Large intestine (tissue), 12 donors: ENCODE measurements around the gene ATP2B2. TPM values are rescaled to one million over a fixed set of nuclear protein-coding genes. Genes with fewer than 3 reads are reported as not detected.
A peak's percentile ranks its signal among the peaks of the same experiment; 100 is the strongest.

Experiments
- DNase-seq, 2 donors: peaks; one replicate each; pipeline versions ENCODE4 v3.0.0 to v3.0.0-alpha.2; 2013
- H3K27ac ChIP-seq: one replicate; pipeline ENCODE4 v1.5.1; 2013; ENCODE audit warnings: low read length
- H3K27me3 ChIP-seq: 2 replicates; pipeline ENCODE4 v1.6.1; 2013; ENCODE audit warnings: low read length; ENCODE audit not compliant: control insufficient read depth, insufficient read depth
- H3K36me3 ChIP-seq: 2 replicates; pipeline ENCODE4 v1.6.1; 2013; ENCODE audit warnings: low read length; ENCODE audit not compliant: control insufficient read depth, insufficient read depth
- H3K4me1 ChIP-seq: one replicate; pipeline ENCODE4 v1.6.1; 2013; ENCODE audit warnings: low read length; ENCODE audit not compliant: control insufficient read depth, insufficient read depth
- H3K4me3 ChIP-seq: one replicate; pipeline ENCODE4 v1.5.1; 2013; ENCODE audit warnings: low read length
- H3K9me3 ChIP-seq: one replicate; pipeline ENCODE4 v1.6.1; 2013; ENCODE audit warnings: mild to moderate bottlenecking, low read depth, low read length, moderate library complexity; ENCODE audit not compliant: control insufficient read depth
- WGBS: methylation state at CpG from one replicate; pipeline ENCODE4 v1.1.5; 2013; ENCODE audit warnings: low lambda C conversion rate; ENCODE audit not compliant: insufficient coverage; 5-methylcytosine and 5-hydroxymethylcytosine counted together
- long read RNA-seq, 11 donors: transcript quantifications; one replicate each; lab custom pipeline, GENCODE V29; 2026
- polyA plus RNA-seq: library from polyadenylated mRNA; unstranded; fragments of 120-200 nt; gene quantifications from one replicate; pipeline ENCODE4 v1.2.1, GENCODE V29; 2013

The ATP2B2 gene
- 1.5 TPM for polyA plus RNA-seq
- long read RNA-seq, donor 1 = 0 reads
- long read RNA-seq, donor 2 = 0 reads
- long read RNA-seq, donor 3 = 0 reads
- long read RNA-seq, donor 4 = 0 reads
- long read RNA-seq, donor 5 = 0 reads
- long read RNA-seq, donor 6 = 0 reads
- long read RNA-seq, donor 7 = 0 reads
- long read RNA-seq, donor 8 = 0 reads
- long read RNA-seq, donor 9 = 0 reads
- long read RNA-seq, donor 10 = 0 reads
- long read RNA-seq, donor 11 = 0 reads

GRCh38 chr3:10505050-10505790 is at the start of gene ATP2B2:
TSS of gene ATP2B2 (minus strand) at chr3:10505586. CDS start at chr3:10449543, 56,043 bp downstream.
- Histone ChIP-seq H3K27me3 (peaks cover 59% of the 10 kb centered on the region), H3K36me3 (no peaks in the 10 kb centered on the region), H3K4me1 (no peaks in the 10 kb centered on the region), H3K4me3 (no peak within 1 kb of the TSS), H3K27ac (no peak within 1 kb of the TSS), H3K9me3 (no peaks in the 10 kb centered on the region)
- WGBS = no CpG with 5 or more reads among the region's 42 CpGs
- DNase-seq = no peak

- H3K4me1 ChIP-seq = no peaks in the 10 kb centered on the region
- no peak for DNase-seq
- no peaks in the 10 kb centered on the region for H3K9me3 ChIP-seq
- H3K27me3 ChIP-seq = peaks cover 2% of the 10 kb centered on the region
- no CpG with 5 or more reads among the region's 1 CpG for WGBS
- H3K4me3 ChIP-seq = no peak overlapping the region
- no peak overlapping the region for H3K27ac ChIP-seq
- H3K36me3 ChIP-seq = no peaks in the 10 kb centered on the region
Observed at GRCh38 chr3:10554746-10555145, 49.4 kb upstream of the ATP2B2 start.

DNA sequence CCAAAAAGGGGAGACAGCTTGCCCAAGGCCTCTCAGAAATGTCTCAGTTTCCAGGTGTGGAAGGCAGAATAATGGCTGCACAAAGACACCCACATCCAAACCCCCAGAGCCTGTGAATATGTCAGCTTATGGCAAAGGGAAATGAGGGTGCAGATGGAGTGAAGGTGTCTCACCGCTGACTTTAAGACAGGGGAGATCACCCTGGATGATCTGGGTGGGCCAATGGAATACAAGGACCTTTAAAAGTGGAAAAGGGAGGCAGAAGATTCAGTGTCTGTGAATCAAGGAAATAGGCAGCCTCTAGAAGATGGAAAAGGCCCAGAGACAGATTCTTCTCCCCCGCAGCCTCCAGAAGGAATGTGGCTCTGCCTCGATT is 48.8 kb upstream of the ATP2B2 start:
- Histone ChIP-seq H3K4me1 (no peaks in the 10 kb centered on the region), H3K27me3 (peaks cover 2% of the 10 kb centered on the region), H3K27ac (no peak overlapping the region), H3K9me3 (no peaks in the 10 kb centered on the region), H3K36me3 (no peaks in the 10 kb centered on the region), H3K4me3 (no peak overlapping the region)
- no peak for DNase-seq
- no CpG with 5 or more reads among the region's 3 CpGs for WGBS

GRCh38 chr3:10553591-10554235 is 48.3 kb upstream of the ATP2B2 start:
- Histone ChIP-seq H3K36me3 (no peaks in the 10 kb centered on the region), H3K4me1 (no peaks in the 10 kb centered on the region), H3K27me3 (peaks cover 2% of the 10 kb centered on the region), H3K27ac (no peak overlapping the region), H3K9me3 (no peaks in the 10 kb centered on the region), H3K4me3 (no peak overlapping the region)
- no CpG with 5 or more reads among the region's 9 CpGs for WGBS
- DNase-seq = peak; percentile 9 to 36

GRCh38 chr3:10552631-10552943 is 47.2 kb upstream of the ATP2B2 start:
- no peaks in the 10 kb centered on the region for H3K36me3 ChIP-seq
- no peaks in the 10 kb centered on the region for H3K9me3 ChIP-seq
- no peak overlapping the region for H3K4me3 ChIP-seq
- no peak for DNase-seq
- no peaks in the 10 kb centered on the region for H3K4me1 ChIP-seq
- no CpG with 5 or more reads among the region's 1 CpG for WGBS
- no peaks in the 10 kb centered on the region for H3K27me3 ChIP-seq
- no peak overlapping the region for H3K27ac ChIP-seq

GRCh38 chr3:10551821-10552630 is 46.6 kb upstream of the ATP2B2 start:
- no peak for DNase-seq
- no CpG with 5 or more reads among the region's 19 CpGs for WGBS
- Histone ChIP-seq H3K27ac (no peak overlapping the region), H3K4me3 (no peak overlapping the region), H3K27me3 (no peaks in the 10 kb centered on the region), H3K9me3 (no peaks in the 10 kb centered on the region), H3K4me1 (no peaks in the 10 kb centered on the region), H3K36me3 (no peaks in the 10 kb centered on the region)

- no peaks in the 10 kb centered on the region for H3K36me3 ChIP-seq
- WGBS = 90% methylated on average over 2 of the region's 9 CpGs
- H3K9me3 ChIP-seq = no peaks in the 10 kb centered on the region
- H3K27me3 ChIP-seq = no peaks in the 10 kb centered on the region
- H3K4me1 ChIP-seq = no peaks in the 10 kb centered on the region
- H3K4me3 ChIP-seq = no peak overlapping the region
- DNase-seq = no peak
- no peak overlapping the region for H3K27ac ChIP-seq
Observed at GRCh38 chr3:10551139-10551538, 45.8 kb upstream of the ATP2B2 start.

DNA sequence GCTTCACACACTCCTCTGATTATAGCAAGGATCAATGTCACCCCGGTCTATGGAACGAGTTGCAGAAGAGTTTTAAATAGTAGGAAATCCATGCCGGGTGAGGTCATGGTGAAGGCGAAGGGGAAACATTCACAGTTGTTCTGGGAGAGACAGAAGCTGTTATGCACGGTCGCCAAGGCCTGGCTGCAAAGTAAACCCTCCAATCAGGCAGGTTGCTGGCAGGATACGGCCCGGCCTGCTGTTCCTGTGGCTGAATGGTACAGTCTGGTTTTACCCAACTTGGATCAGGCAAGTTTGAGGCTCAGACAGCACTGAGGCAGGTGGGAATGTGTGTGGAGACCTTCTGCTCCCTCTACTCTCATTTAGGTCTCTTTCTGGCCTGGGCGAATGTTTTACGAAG is 45.3 kb upstream of the ATP2B2 start:
- no peak overlapping the region for H3K27ac ChIP-seq
- WGBS = no CpG with 5 or more reads among the region's 10 CpGs
- no peak for DNase-seq
- no peaks in the 10 kb centered on the region for H3K9me3 ChIP-seq
- H3K4me3 ChIP-seq = no peak overlapping the region
- H3K36me3 ChIP-seq = no peaks in the 10 kb centered on the region
- H3K27me3 ChIP-seq = no peaks in the 10 kb centered on the region
- H3K4me1 ChIP-seq = no peaks in the 10 kb centered on the region

DNA sequence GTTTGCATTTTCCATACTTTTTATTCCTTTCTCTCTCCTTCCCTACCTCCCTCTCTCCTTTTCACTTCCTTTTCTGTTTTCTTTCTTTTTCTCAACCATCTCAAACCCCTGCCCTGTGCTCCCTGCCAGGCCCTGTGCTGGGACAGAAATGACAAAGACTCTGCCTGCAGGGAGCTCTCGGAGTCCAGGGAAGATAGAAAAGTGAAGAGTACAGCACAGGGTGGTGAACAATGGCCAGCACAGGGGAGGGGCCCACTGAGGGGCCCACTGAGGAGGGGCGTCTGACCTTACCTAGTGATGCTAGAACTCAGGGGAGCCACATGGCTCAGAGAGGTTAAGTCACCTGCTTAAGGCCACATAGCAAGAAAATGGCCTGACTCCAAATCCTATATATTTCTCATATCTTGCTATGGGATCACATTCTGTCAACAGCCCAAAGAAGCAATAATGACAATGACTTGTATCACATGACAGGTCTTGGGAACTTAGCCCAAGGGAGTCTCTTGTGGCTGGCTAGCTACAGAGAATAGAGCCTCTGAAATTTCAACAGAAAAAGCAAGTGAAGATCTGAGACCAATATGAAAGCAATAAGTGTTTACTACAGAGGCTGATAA is 44.3 kb upstream of the ATP2B2 start:
- no peak overlapping the region for H3K4me3 ChIP-seq
- no peaks in the 10 kb centered on the region for H3K27me3 ChIP-seq
- H3K9me3 ChIP-seq = no peaks in the 10 kb centered on the region
- H3K27ac ChIP-seq = no peak overlapping the region
- H3K4me1 ChIP-seq = no peaks in the 10 kb centered on the region
- DNase-seq = no peak
- WGBS = no CpG with 5 or more reads among the region's 2 CpGs
- no peaks in the 10 kb centered on the region for H3K36me3 ChIP-seq

GRCh38 chr3:10548992-10549391 is 43.6 kb upstream of the ATP2B2 start:
- Histone ChIP-seq H3K27ac (no peak overlapping the region), H3K9me3 (no peaks in the 10 kb centered on the region), H3K4me1 (no peaks in the 10 kb centered on the region), H3K27me3 (no peaks in the 10 kb centered on the region), H3K4me3 (no peak overlapping the region), H3K36me3 (no peaks in the 10 kb centered on the region)
- no peak for DNase-seq
